RWPE1 (cell line): ENCODE data around the gene IL20RA.

ENCODE experiments used
- CTCF ChIA-PET: fragments of 350-600 bp; sonication (Branson Sonifier 250); formaldehyde crosslinking; extraction: SDS; loops from one replicate; lab custom pipeline; 2021; lab: Yijun Ruan, JAX
- POLR2A ChIA-PET: fragments of 400-600 bp; formaldehyde crosslinking; extraction: SDS; loops from one replicate; lab custom pipeline; 2020; ENCODE audit warnings: antibody characterized with exemption; ENCODE audit not compliant: low non-redundant PET; lab: Yijun Ruan, JAX
- DNase-seq: peaks from one replicate; pipeline ENCODE4 v3.0.0; 2012; ENCODE audit warnings: low spot score
- H3K27ac ChIP-seq: fragments of 450-650 bp; 2 replicates; pipeline ENCODE4 v1.5.1; 2017
- TF ChIP-seq, protein P1 (sequence below): fragments of 450-650 bp; conservative IDR thresholded peaks from 2 replicates; pipeline ENCODE4 v1.5.1; 2017; ENCODE audit warnings: low read depth, mild to moderate bottlenecking

Gene IL20RA

DNA sequence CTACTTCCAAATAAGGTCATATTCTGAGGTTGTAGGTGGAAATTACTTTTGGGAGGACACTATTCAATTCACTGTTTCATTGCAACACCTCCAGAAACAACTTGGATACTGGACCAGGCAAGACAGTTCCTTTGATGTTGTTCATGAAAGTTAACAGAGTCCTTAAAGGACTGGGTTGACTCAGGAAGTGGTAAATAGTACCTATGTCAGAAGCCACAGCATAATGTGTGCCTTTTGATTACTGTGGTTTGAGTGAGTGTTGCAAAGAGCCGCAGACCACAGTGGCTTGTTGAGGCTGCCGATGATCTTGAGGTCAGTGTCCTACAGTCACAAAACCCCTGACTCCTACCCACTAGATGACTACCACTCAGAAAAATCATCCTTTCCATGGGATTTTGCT is 10.9 kb downstream of the IL20RA start:
- ChIA-PET POLR2A (no interaction called here), CTCF (no interaction called here)
- TF ChIP-seq, protein P1, sequence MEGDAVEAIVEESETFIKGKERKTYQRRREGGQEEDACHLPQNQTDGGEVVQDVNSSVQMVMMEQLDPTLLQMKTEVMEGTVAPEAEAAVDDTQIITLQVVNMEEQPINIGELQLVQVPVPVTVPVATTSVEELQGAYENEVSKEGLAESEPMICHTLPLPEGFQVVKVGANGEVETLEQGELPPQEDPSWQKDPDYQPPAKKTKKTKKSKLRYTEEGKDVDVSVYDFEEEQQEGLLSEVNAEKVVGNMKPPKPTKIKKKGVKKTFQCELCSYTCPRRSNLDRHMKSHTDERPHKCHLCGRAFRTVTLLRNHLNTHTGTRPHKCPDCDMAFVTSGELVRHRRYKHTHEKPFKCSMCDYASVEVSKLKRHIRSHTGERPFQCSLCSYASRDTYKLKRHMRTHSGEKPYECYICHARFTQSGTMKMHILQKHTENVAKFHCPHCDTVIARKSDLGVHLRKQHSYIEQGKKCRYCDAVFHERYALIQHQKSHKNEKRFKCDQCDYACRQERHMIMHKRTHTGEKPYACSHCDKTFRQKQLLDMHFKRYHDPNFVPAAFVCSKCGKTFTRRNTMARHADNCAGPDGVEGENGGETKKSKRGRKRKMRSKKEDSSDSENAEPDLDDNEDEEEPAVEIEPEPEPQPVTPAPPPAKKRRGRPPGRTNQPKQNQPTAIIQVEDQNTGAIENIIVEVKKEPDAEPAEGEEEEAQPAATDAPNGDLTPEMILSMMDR = no peak
- no peak for DNase-seq
- H3K27ac ChIP-seq = no peak overlapping the region

- CTCF ChIA-PET = interaction anchor here (0.6 kb wide), 1 partner anchor 384 kb away, joined by 4 read pairs; no protein-coding TSS in a partner anchor
- no peak overlapping the region for H3K27ac ChIP-seq
- POLR2A ChIA-PET = interaction anchor here (0.7 kb wide), 1 partner anchor 127 kb away, joined by 3 read pairs; no protein-coding TSS in a partner anchor
- TF ChIP-seq, protein P1 = no peak
- no peak for DNase-seq
Measured at GRCh38 chr6:137031122-137031521, 13.6 kb downstream of the IL20RA start.

DNA sequence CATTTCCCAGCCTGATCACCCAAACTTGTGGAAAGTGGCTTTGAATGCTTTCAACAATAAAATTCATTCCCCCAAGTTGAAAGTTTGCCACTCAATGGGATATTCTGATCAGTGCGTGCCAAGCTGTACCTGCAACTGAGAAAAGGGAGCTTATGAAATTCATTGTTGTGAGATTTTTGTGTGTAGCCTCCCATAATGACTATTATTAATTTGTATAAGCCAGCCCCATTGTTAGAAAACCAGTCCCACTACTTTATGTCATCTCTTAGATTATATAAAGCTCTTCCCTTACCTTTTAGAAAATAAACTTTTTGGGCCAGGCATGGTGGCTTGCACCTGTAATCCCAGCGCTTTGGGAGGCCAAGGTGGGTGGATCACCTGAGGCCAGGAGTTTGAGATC is 15.9 kb downstream of the IL20RA start:
- TF ChIP-seq, protein P1 = no peak
- DNase-seq = no peak
- POLR2A ChIA-PET = interaction anchor here (0.8 kb wide), 1 partner anchor 15 kb away, joined by 3 read pairs; no protein-coding TSS in a partner anchor
- H3K27ac ChIP-seq = no peak overlapping the region
- CTCF ChIA-PET = interaction anchor here (1.0 kb wide), 2 partner anchors 11 to 15 kb away, joined by 3 to 4 read pairs; no protein-coding TSS in a partner anchor

GRCh38 chr6:137025786-137026730 is 18.7 kb downstream of the IL20RA start:
- ChIA-PET POLR2A (no interaction called here), CTCF (interaction anchor here (0.6 to 1.1 kb wide), 3 partner anchors 14 to 68 kb away, joined by 3 to 5 read pairs (median 3); no protein-coding TSS in a partner anchor)
- TF ChIP-seq, protein P1 = no peak
- no peak overlapping the region for H3K27ac ChIP-seq
- DNase-seq = peak; percentile 48

- TF ChIP-seq, protein P1 = no peak
- DNase-seq = no peak
- CTCF ChIA-PET = no interaction called here
- no peak overlapping the region for H3K27ac ChIP-seq
- POLR2A ChIA-PET = no interaction called here
Measured at GRCh38 chr6:137024237-137024990, 20.4 kb downstream of the IL20RA start.

GRCh38 chr6:137020776-137021175 is 24.0 kb downstream of the IL20RA start:
- DNase-seq = no peak
- POLR2A ChIA-PET = no interaction called here
- H3K27ac ChIP-seq = no peak overlapping the region
- TF ChIP-seq, protein P1 = no peak
- CTCF ChIA-PET = no interaction called here
